ENCODE data around the gene ARHGEF19.
"Not testable (repeated sequence)": the region's sequence is repeated elsewhere in the genome, so short reads cannot be mapped to it uniquely, and the experiment has no call there.

Gene ARHGEF19

DNA sequence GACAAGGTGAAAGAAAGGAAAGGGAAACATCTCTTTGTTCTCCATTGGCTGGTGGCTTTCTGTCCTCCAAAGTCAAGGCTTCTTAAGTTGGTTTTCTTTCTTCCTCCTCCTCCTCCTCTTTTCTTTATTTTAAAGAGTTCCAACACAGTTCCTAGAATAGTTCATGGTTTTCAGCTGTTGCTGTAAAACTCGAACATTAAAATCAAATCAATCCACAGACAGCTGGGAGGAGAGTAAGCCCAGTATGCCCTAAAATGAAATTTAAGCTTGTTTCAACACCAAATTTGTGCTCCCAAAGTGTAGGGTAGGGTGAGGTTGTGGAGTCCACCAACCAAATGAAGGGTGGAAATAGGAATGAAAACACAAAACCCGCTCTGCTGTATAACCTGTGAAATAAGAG, 35.0 kb upstream of the ARHGEF19 start:
- no peak overlapping the region for H3K27ac ChIP-seq (ENCODE audit: poor library complexity, severe bottlenecking)
- peaks cover 16% of the 10 kb centered on the region for H3K4me1 ChIP-seq (ENCODE audit: insufficient read depth, poor library complexity, severe bottlenecking)
- no peak overlapping the region for H3K4me3 ChIP-seq (ENCODE audit: severe bottlenecking)
- ATAC-seq (ENCODE audit: low read depth) (no peak), DNase-seq (ENCODE audit: low spot score) (no peak)
- TF ChIP-seq, protein P1, sequence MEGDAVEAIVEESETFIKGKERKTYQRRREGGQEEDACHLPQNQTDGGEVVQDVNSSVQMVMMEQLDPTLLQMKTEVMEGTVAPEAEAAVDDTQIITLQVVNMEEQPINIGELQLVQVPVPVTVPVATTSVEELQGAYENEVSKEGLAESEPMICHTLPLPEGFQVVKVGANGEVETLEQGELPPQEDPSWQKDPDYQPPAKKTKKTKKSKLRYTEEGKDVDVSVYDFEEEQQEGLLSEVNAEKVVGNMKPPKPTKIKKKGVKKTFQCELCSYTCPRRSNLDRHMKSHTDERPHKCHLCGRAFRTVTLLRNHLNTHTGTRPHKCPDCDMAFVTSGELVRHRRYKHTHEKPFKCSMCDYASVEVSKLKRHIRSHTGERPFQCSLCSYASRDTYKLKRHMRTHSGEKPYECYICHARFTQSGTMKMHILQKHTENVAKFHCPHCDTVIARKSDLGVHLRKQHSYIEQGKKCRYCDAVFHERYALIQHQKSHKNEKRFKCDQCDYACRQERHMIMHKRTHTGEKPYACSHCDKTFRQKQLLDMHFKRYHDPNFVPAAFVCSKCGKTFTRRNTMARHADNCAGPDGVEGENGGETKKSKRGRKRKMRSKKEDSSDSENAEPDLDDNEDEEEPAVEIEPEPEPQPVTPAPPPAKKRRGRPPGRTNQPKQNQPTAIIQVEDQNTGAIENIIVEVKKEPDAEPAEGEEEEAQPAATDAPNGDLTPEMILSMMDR (IDR thresholded peaks at IDR 0.05; ENCODE audit: poor library complexity, severe bottlenecking): no peak
- H3K9me3 ChIP-seq (ENCODE audit: severe bottlenecking): no peaks in the 10 kb centered on the region
- no peaks in the 10 kb centered on the region for H3K27me3 ChIP-seq (ENCODE audit: insufficient read depth, poor library complexity, severe bottlenecking)
- peaks cover 10% of the 10 kb centered on the region for H3K36me3 ChIP-seq (ENCODE audit: low read depth)

DNA sequence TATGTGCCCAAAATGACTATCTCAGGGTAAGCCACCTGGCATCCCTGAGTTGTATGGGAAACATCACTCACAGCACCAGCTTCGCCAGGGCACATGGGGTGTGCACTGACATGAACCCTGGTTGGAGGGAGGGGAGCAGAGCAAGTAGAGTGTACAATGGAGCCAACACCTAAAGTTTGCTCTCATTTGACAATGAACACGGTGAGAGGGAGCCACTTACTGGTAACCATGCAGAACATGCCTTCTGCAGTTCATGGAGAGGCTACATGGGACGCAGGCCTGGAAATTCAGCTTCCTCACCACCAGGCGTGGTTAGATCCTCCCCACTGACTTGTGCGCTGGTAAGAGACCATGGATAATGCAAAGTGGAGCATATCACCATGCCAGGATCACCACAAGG, 34.5 kb upstream of the ARHGEF19 start:
- H3K9me3 ChIP-seq (ENCODE audit: severe bottlenecking): no peaks in the 10 kb centered on the region
- ATAC-seq (ENCODE audit: low read depth) (no peak), DNase-seq (ENCODE audit: low spot score) (no peak)
- H3K27ac ChIP-seq (ENCODE audit: poor library complexity, severe bottlenecking): no peak overlapping the region
- TF ChIP-seq, protein P1 (IDR thresholded peaks at IDR 0.05; ENCODE audit: poor library complexity, severe bottlenecking): no peak
- peaks cover 16% of the 10 kb centered on the region for H3K4me1 ChIP-seq (ENCODE audit: insufficient read depth, poor library complexity, severe bottlenecking)
- H3K4me3 ChIP-seq (ENCODE audit: severe bottlenecking): no peak overlapping the region
- peaks cover 6% of the 10 kb centered on the region; the same call in 1 of the 2 replicates for H3K36me3 ChIP-seq (ENCODE audit: low read depth)
- no peaks in the 10 kb centered on the region for H3K27me3 ChIP-seq (ENCODE audit: insufficient read depth, poor library complexity, severe bottlenecking)

DNA sequence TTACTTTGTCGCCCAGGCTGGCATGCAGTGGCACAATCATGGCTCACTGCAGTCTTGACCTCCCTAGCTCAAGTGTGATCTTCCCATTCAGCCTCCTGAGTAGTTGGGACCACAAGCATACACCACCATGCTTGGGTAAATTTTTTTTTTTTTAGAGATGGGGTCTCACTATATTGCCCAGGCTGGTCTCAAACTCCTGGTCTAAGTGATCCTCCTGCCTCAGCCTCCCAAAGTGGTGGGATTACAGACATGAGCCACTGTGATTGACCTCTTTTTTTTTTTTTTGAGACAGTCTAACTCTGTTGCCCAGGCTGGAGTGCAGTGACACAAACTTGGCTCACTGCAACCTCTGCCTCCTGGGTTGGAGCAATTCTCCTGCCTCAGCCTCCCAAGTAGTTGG, 33.8 kb upstream of the ARHGEF19 start:
- not testable (repeated sequence) for ATAC-seq (ENCODE audit: low read depth); H3K4me3 ChIP-seq (ENCODE audit: severe bottlenecking); H3K36me3 ChIP-seq (ENCODE audit: low read depth); DNase-seq (ENCODE audit: low spot score); H3K9me3 ChIP-seq (ENCODE audit: severe bottlenecking); H3K27me3 ChIP-seq (ENCODE audit: insufficient read depth, poor library complexity, severe bottlenecking); H3K27ac ChIP-seq (ENCODE audit: poor library complexity, severe bottlenecking)
- peaks cover 16% of the 10 kb centered on the region for H3K4me1 ChIP-seq (ENCODE audit: insufficient read depth, poor library complexity, severe bottlenecking)

DNA sequence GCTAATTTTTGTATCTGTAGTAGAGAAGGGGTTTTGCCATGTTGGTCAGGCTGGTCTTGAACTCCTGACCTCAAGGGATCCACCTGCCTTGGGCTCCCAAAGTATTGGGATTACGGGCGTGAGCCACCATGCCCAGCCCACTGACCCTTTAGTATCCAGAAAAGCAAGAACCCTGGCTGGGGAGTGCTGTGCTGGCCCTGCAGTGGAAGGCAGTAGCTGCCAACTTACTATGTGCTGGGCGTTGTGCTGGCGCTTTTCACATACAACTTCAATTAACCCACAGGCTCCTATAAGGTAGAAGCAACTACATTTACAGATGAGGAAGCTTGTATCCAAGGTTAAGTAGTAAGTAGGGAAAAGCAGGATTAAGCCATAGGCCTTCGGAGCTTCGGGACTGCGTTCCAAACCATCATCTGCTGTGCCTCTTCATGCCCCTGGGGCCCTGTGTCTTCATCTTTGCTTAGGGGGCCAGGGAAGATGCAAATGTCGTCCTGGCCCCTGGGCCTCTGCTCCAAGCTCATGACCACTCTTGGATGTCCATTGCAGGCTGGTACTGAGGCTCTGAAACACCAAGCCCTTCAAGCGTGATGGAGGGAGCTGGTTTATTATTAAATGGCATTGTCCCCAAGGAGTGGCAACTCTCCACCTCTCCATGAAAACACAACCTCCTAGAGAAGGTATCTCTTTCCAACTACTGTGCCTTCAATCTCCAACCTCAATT, 33.2 kb upstream of the ARHGEF19 start:
- DNase-seq (ENCODE audit: low spot score): no peak
- no peak overlapping the region for H3K27ac ChIP-seq (ENCODE audit: poor library complexity, severe bottlenecking)
- peaks cover 16% of the 10 kb centered on the region for H3K4me1 ChIP-seq (ENCODE audit: insufficient read depth, poor library complexity, severe bottlenecking)
- no peak overlapping the region for H3K4me3 ChIP-seq (ENCODE audit: severe bottlenecking)
- TF ChIP-seq, protein P1 (IDR thresholded peaks at IDR 0.05; ENCODE audit: poor library complexity, severe bottlenecking): no peak
- H3K27me3 ChIP-seq (ENCODE audit: insufficient read depth, poor library complexity, severe bottlenecking): no peaks in the 10 kb centered on the region
- peaks cover 6% of the 10 kb centered on the region; the same call in 1 of the 2 replicates for H3K36me3 ChIP-seq (ENCODE audit: low read depth)
- no peak for ATAC-seq (ENCODE audit: low read depth)
- no peaks in the 10 kb centered on the region for H3K9me3 ChIP-seq (ENCODE audit: severe bottlenecking)

DNA sequence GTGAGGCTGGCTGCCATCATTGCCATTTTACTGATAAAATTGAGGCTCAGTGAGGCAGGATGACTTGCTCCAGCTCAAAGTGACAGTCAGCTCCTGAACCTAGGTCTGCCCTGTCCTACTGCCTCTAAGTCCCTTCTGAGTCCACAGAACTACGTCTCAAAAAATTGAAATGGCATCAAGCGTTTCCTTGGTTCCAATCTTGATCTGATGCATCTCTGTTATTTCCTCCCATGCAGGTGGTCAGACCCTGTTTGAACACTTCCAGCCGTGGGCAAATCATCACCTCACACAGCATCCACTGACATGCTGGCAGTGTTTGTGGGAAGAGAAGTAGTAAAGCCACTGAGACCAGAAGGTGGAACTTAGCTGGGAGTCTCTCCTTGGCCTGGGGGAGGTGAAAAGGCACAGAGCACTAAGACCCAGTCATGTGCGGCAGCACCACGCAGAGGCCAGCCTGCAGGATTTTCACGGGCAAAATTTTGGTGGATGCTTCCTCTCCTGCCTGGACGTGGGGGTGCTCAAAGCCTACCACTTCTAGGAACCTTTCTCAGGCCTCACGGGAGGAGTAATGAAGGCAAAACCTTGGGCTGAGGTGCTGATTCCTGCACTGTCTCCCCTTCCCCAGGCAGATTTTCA, 32.3 kb upstream of the ARHGEF19 start:
- DNase-seq (ENCODE audit: low spot score): no peak
- H3K27ac ChIP-seq (ENCODE audit: poor library complexity, severe bottlenecking): no peak overlapping the region
- peaks cover 3% of the 10 kb centered on the region; the same call in 1 of the 2 replicates for H3K36me3 ChIP-seq (ENCODE audit: low read depth)
- TF ChIP-seq, protein P1 (IDR thresholded peaks at IDR 0.05; ENCODE audit: poor library complexity, severe bottlenecking): peak; percentile 66
- H3K4me1 ChIP-seq (ENCODE audit: insufficient read depth, poor library complexity, severe bottlenecking): peaks cover 16% of the 10 kb centered on the region
- H3K4me3 ChIP-seq (ENCODE audit: severe bottlenecking): no peak overlapping the region
- no peak for ATAC-seq (ENCODE audit: low read depth)
- no peaks in the 10 kb centered on the region for H3K9me3 ChIP-seq (ENCODE audit: severe bottlenecking)
- H3K27me3 ChIP-seq (ENCODE audit: insufficient read depth, poor library complexity, severe bottlenecking): no peaks in the 10 kb centered on the region
